HG03025 (cell line): Measurements from ENCODE around the gene RHBDF2.

Experiments used
- ATAC-seq: cut with Tn5 transposase; IDR thresholded peaks from one replicate; pipeline ENCODE4 v1.9.1; 2021; ENCODE audit warnings: mild to moderate bottlenecking, moderate library complexity; ENCODE audit not compliant: unreplicated experiment, low FRiP score

Gene RHBDF2

DNA sequence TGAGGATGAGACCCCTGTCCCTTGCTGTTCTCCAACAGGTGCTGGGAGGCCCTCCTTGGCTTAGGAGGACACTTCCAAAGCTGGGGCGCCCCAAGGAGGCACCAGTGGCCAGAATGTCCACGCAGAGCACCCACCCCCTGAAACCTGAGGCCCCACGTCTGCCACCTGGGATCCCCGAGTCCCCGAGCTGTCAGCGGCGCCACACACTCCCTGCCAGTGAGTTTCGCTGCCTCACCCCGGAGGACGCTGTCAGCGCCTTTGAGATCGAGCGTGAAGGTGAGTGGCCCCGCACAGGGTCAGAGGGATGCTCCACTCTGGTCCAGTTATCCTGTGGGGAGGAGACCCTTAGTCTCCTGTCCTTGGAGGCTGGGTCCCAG, 32.6 kb downstream of the RHBDF2 start:
- no peak for ATAC-seq

- ATAC-seq: no peak
These were observed 33.2 kb downstream of the RHBDF2 start for GRCh38 chr17:76467809-76468633.

GRCh38 chr17:76467366-76467765, 33.9 kb downstream of the RHBDF2 start, which contains the start of gene AANAT:
AANAT (plus strand) TSS chr17:76467603; CDS start chr17:76468747, 1,144 bp downstream.
- no peak for ATAC-seq

GRCh38 chr17:76466775-76467130, 34.5 kb downstream of the RHBDF2 start:
- ATAC-seq: no peak

DNA sequence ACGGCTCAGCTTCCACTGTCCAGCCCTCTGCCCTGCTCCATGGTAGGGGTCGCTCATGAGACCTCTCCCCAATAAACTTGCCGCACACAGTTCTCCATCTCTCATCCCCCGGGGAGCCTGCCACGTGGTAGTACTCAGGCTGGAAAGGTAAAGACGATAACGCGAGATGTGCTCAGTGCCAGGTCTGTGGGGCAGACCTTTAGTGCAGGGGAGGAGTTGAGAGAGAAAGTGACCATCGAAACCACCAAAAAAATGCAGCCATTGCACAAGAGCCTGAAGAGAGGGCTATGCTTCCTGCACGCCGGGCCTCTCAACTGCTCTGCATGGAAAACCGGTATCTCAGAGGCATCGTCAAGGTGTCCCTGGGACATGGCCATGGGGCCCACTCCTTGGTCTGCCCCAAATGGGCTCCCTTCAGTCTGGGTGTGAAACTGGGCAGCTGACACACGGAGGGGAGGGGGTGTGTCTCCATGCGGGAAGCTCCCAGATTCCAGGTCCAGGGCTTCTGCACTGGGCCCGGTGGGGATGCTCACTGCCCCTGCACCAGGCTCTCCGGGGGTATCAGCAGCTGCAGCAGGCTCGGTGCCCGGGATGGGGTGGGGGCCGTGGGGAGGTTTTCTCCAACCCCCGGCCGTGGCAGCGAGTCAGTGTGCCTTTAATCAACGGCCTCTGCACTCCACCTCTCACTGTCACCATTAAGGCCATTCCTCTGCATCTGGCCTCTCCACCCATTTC, 38.5 kb downstream of the RHBDF2 start:
- ATAC-seq: no peak

- ATAC-seq: no peak
These were observed 39.3 kb downstream of the RHBDF2 start for GRCh38 chr17:76461765-76462555.

GRCh38 chr17:76459674-76460073, 41.5 kb downstream of the RHBDF2 start:
- no peak for ATAC-seq

- ATAC-seq: no peak
These were observed 42.4 kb downstream of the RHBDF2 start for GRCh38 chr17:76458580-76459490.

DNA sequence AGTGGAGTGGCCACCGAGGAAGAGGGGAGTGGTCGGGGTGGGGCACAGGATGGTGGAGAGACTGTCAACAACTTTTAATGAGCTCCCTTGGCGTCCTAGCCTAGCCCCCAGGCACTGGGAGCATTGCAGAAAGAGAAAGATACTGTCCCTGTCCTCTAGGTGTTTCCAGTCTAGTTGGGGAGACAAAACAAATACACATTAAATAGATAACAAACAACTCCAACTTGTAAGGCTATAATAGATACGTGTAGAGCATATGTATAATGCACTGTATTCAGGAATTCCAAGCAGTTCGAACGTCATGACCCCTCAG, 47.8 kb downstream of the RHBDF2 start:
- ATAC-seq: no peak

- peak; percentile 59 for ATAC-seq
These were observed 48.4 kb downstream of the RHBDF2 start, which contains the start of gene UBE2O for GRCh38 chr17:76452660-76453430. UBE2O (minus strand) TSS chr17:76453152; CDS start chr17:76453141, 11 bp downstream.

DNA sequence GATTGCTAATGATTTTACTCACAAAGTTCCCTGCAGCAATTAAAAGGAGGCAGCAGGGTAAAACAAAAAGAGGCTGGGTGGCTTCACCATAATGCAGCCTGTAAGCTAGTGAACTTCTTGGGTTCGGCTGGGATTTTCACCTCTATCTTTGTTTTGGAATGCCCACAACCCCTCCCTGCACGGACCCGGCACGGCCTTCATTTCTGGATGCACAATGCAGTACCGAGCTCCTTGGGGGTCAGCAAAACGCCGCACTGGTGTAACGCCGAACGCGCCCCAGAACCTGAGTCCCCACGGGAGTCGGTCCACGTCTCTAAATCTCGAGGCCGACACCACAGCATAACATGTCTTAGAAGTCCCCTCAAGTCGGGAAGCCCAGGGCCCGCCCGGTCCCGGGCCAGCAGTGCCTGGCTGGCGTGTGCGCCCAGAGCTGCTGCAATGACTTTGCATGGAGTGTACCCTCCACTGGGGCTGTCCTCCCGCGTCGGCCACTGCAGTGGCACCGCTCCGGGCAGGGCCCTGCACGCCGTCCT, 49.0 kb downstream of the RHBDF2 start:
- no peak for ATAC-seq

GRCh38 chr17:76451506-76451905, 49.7 kb downstream of the RHBDF2 start:
- no peak for ATAC-seq

- no peak for ATAC-seq
These were observed 52.1 kb downstream of the RHBDF2 start for GRCh38 chr17:76449126-76449525.

GRCh38 chr17:76447931-76448652, 53.1 kb downstream of the RHBDF2 start:
- no peak for ATAC-seq

- ATAC-seq: no peak
These were observed 54.6 kb downstream of the RHBDF2 start for GRCh38 chr17:76446449-76447231.

DNA sequence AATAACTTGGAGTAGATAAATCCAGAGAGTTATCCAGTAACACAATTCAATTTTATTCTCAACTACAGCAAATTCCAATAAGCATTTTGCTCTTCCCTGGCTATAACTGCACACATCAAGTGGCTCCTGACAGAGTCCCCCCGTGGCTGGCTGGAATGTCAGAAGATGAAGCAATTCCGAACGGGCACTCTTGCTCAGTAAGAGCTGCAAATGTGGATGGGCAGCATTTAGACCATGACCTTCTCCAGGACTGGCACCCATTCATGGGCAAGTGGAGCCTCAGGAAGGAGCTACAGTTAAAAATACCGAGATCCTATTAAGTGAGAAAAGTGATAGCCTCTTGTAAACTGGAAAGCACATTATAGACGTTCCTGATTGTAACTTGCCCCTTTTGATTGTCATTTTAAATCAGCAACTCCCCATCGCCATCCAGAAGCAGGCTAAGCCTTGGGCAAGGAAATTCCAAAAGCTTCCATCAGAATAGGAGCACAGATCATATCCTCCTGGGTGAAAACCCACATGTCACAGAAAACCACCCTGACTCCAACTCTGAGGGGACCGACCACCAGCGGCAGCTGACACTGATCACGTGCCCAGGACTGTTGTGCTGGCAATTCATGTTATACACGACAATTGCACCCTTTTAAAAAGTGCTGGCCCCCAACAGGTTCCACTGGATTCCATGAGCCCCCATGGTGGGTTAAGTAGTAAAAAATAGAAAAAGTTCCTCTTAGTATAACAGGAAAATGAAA, 55.4 kb downstream of the RHBDF2 start:
- ATAC-seq: no peak
